VCaP (cell line): Measurements from ENCODE around the gene BEST2.
"Not testable (repeated sequence)": the region's sequence is repeated elsewhere in the genome, so short reads cannot be mapped to it uniquely, and the experiment has no call there.

Source experiments
- H3K27ac ChIP-seq: fragments of 450-650 bp; 2 replicates; pipeline ENCODE4 v1.5.1; 2017
- CTCF ChIP-seq: fragments of 450-650 bp; conservative IDR thresholded peaks from 2 replicates; pipeline ENCODE4 v1.5.1; 2017; ENCODE audit warnings: mild to moderate bottlenecking, moderate library complexity

BEST2 gene

GRCh38 chr19:12793290-12794195 lies 42.0 kb downstream of the BEST2 start:
- peak overlapping the region; percentile 91 for H3K27ac ChIP-seq
- TF ChIP-seq CTCF = no peak

- TF ChIP-seq CTCF = no peak
- peak overlapping the region; percentile 91 for H3K27ac ChIP-seq
Observed at GRCh38 chr19:12794196-12794941, 42.8 kb downstream of the BEST2 start.

DNA sequence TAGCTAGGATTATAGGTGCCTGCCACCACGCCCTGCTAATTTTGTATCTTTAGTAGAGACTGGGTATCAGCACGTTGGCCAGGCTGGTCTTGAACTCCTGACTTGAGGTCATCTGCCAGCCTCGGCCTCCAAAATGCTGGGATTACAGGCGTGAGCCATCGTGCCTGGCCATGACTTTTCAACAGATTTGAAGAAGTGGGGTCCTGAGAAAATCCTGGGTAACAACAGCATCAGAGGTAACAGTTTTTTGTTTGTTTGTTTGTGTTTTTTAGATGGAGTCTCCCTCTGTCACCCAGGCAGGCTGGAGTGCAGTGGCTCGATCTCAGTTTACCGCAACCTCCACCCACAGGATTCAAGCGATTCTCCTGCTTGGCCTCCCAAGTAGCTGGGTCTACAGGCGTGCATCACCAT lies 43.4 kb downstream of the BEST2 start:
- TF ChIP-seq CTCF = no peak
- peak overlapping the region; percentile 91 for H3K27ac ChIP-seq

GRCh38 chr19:12796146-12797071 lies 44.8 kb downstream of the BEST2 start:
- peak; percentile 91 for TF ChIP-seq CTCF
- H3K27ac ChIP-seq = peak overlapping the region; percentile 30; the same call in 1 of the 2 replicates

- TF ChIP-seq CTCF = no peak
- no peak overlapping the region for H3K27ac ChIP-seq
Observed at GRCh38 chr19:12797141-12797587, 45.6 kb downstream of the BEST2 start.

- H3K27ac ChIP-seq = not testable (repeated sequence)
Observed at GRCh38 chr19:12797607-12798006, 46.0 kb downstream of the BEST2 start.

DNA sequence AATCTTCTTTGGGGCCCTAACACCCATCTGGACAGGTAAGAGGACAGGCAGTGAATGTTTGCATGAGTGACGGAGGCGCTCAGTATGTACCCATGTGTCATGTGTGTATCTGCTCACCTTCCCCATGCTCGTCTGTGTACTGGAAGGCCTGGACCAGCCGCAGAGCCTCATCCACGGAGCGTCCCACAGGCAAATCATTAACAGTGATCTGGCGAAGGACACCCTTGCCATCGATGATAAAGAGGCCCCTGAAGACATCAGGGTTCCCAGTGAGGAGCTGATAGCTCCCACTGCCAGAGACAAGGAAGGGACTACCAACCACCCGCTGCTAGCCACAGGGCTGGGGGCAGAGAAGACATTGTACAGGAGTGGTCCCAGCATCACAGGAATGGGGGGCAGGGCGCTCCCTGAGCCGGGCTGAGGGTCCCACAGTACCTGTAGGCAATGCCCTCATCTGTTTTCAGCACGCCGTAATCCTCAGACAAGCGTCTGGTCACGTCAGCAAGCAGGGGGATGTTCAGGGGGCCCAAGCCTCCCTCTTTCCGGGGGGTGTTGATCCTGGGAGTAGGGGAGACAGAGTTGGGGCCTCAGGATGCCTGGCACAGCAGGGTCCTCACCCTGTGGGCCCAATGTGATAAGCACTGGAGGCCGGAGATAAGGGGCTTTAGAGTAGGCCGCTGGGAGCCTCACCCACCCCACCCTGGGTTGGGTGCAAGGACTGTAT lies 48.3 kb downstream of the BEST2 start:
- peak overlapping the region; percentile 92; the same call in 1 of the 2 replicates for H3K27ac ChIP-seq
- no peak for TF ChIP-seq CTCF
